ENCODE data around the gene MLC1. TPM values are rescaled to one million over a fixed set of nuclear protein-coding genes. Genes with fewer than 3 reads are reported as not detected.

The MLC1 gene
- total and polyA plus RNA-seq, 2 of the 4 experiments (the other 2 are of a cell fraction), result 0.10 TPM; not detected in 1

DNA sequence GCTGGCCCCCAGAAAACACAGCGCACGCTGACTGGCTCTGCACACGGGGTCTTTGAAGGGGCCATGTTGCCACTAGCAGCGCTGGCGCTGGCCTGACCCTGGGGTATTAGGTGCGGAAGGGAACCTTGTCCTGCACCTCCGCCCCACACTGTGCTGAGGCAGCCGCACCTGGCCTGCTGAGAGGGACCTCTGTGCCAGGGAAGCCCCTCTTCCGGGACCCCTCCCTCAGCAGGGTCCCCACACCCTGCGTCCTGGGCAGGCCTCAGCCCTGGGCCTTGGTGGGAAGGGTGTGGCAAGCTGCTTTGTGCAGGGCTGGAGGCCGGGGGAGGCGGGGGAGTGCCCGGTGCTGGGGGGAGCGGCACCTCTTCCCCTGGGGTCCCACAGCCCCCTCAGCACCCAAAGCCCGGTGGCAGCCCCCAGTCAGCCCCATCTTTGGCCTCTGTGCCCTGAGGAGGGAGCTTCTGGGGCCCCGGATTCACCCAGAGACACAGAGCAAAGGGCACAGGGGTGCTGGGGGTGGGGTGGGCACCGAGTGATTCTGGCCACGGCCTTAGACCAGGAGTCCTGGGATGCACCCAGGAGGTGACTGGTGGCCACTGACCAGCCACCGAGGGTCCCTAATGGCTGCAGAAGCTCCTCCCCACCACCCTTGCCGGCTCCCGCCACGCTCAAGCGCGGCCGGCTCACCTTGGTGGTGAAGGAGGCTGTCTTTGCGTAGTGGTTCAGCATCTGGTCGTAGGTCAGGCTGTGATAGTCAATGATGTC is 38.6 kb downstream of the MLC1 start:
- WGBS, 2 experiments (ENCODE audit: extremely low coverage in 2 of 2, insufficient read length in 1 of 2), result 82% methylated on average over 2 of the region's 27 CpGs; no CpG with 5 or more reads in 1 of the 2 experiments

More for the DNA sequence above, 38.6 kb downstream of the MLC1 start:
- no peak for TF ChIP-seq CHD1 (IDR thresholded peaks at IDR 0.05; ENCODE audit: low read depth, low read length)
- TF ChIP-seq, protein P1, sequence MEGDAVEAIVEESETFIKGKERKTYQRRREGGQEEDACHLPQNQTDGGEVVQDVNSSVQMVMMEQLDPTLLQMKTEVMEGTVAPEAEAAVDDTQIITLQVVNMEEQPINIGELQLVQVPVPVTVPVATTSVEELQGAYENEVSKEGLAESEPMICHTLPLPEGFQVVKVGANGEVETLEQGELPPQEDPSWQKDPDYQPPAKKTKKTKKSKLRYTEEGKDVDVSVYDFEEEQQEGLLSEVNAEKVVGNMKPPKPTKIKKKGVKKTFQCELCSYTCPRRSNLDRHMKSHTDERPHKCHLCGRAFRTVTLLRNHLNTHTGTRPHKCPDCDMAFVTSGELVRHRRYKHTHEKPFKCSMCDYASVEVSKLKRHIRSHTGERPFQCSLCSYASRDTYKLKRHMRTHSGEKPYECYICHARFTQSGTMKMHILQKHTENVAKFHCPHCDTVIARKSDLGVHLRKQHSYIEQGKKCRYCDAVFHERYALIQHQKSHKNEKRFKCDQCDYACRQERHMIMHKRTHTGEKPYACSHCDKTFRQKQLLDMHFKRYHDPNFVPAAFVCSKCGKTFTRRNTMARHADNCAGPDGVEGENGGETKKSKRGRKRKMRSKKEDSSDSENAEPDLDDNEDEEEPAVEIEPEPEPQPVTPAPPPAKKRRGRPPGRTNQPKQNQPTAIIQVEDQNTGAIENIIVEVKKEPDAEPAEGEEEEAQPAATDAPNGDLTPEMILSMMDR (conservative IDR thresholded peaks at IDR 0.05; ENCODE audit: low read depth, low read length), result no peak
- no peak for TF ChIP-seq MXI1 (IDR thresholded peaks at IDR 0.05; ENCODE audit: borderline replicate concordance, low read depth, low read length)
- no peak for TF ChIP-seq RFX5 (IDR thresholded peaks at IDR 0.05; ENCODE audit: low read depth, low read length)
- TF ChIP-seq RCOR1 (IDR thresholded peaks at IDR 0.05; ENCODE audit: insufficient replicate concordance, low read length), result no peak
- TF ChIP-seq, protein P2, sequence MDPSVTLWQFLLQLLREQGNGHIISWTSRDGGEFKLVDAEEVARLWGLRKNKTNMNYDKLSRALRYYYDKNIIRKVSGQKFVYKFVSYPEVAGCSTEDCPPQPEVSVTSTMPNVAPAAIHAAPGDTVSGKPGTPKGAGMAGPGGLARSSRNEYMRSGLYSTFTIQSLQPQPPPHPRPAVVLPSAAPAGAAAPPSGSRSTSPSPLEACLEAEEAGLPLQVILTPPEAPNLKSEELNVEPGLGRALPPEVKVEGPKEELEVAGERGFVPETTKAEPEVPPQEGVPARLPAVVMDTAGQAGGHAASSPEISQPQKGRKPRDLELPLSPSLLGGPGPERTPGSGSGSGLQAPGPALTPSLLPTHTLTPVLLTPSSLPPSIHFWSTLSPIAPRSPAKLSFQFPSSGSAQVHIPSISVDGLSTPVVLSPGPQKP (IDR thresholded peaks at IDR 0.05; ENCODE audit: borderline replicate concordance, low read depth, low read length), result no peak
- TF ChIP-seq FOS (IDR thresholded peaks at IDR 0.05; ENCODE audit: low read depth, low read length), result no peak
- TF ChIP-seq POLR2A (IDR thresholded peaks at IDR 0.05; ENCODE audit: low read depth, low read length), result no peak
- no peak for TF ChIP-seq SMC3 (IDR thresholded peaks at IDR 0.05; ENCODE audit: low read depth, low read length)
- TF ChIP-seq BHLHE40 (IDR thresholded peaks at IDR 0.05; ENCODE audit: low read depth, low read length), result no peak
- TF ChIP-seq MAZ (IDR thresholded peaks at IDR 0.05; ENCODE audit: borderline replicate concordance, low read depth, low read length), result no peak
- TF ChIP-seq NFE2L2 (IDR thresholded peaks at IDR 0.05; ENCODE audit: low read depth, low read length), result no peak
- TF ChIP-seq RAD21 (IDR thresholded peaks at IDR 0.05; ENCODE audit: low read length), result no peak
- no peak for TF ChIP-seq MAFK (IDR thresholded peaks at IDR 0.05; ENCODE audit: low read depth, low read length)
- no peaks in the 10 kb centered on the region for H4K20me1 ChIP-seq (ENCODE audit: insufficient read depth, low read length)
- no peaks in the 10 kb centered on the region for H3K79me1 ChIP-seq (ENCODE audit: low read depth in 1 of 2, low read length in 2 of 2)
- POLR2A ChIA-PET (ENCODE audit: unreplicated experiment), result no interaction called here
- H3K18ac ChIP-seq (ENCODE audit: low read depth, low read length), result no peak overlapping the region
- H3K4me2 ChIP-seq (ENCODE audit: low read depth, low read length), result no peak overlapping the region
- H3K36me3 ChIP-seq (ENCODE audit: control insufficient read depth, insufficient read depth, low read length), result no peaks in the 10 kb centered on the region
- peaks cover 44% of the 10 kb centered on the region for H3K27me3 ChIP-seq (ENCODE audit: control insufficient read depth, insufficient read depth, low read length)
- dilution Hi-C loops (cut with HindIII; ENCODE audit: low sequenced_read_pairs, unreplicated experiment), result no loop called here
- no peaks in the 10 kb centered on the region for H3K4me1 ChIP-seq (ENCODE audit: control insufficient read depth, insufficient read depth, low read length)
- in situ Hi-C loops (cut with MboI; ENCODE audit: low sequenced_read_pairs), result no loop called here
- ATAC-seq (ENCODE audit: low read depth) (no peak), DNase-seq (no peak)
- no peak overlapping the region for H2AK9ac ChIP-seq (replicated peaks; ENCODE audit: low read depth, low read length, poor library complexity)
- no peak overlapping the region for H4K8ac ChIP-seq (ENCODE audit: low read depth in 2 of 2, low read length in 2 of 2)
- no peak overlapping the region for H2BK15ac ChIP-seq (ENCODE audit: low read depth, low read length)
- H3K56ac ChIP-seq (ENCODE audit: extremely low read depth, insufficient read depth, low read length), result no peak overlapping the region
- no peak overlapping the region for H3K9ac ChIP-seq (ENCODE audit: low read depth, low read length)
- H2AK5ac ChIP-seq (ENCODE audit: low read depth, low read length), result no peak overlapping the region
- H2AFZ ChIP-seq (replicated peaks; ENCODE audit: low read length, poor library complexity), result no peak overlapping the region
- no TSS peak for BruUV-seq (replicated peaks)
- H3K4ac ChIP-seq (ENCODE audit: low read depth, low read length), result no peak overlapping the region
- H3K9me1 ChIP-seq (ENCODE audit: insufficient read depth, low read length), result no peaks in the 10 kb centered on the region
- H4K91ac ChIP-seq (ENCODE audit: insufficient read depth, low read depth, low read length), result no peak overlapping the region
- no peak overlapping the region for H3K14ac ChIP-seq (replicated peaks; ENCODE audit: low read depth, low read length)
- no peak overlapping the region for H2BK5ac ChIP-seq (ENCODE audit: low read depth, low read length, poor library complexity, severe bottlenecking)
- intact Hi-C loops (cut with micrococcal nuclease), result no loop called here
- H3K23ac ChIP-seq (ENCODE audit: low read depth, low read length), result no peak overlapping the region
- no peak overlapping the region for H4K5ac ChIP-seq (ENCODE audit: low read depth, low read length)
- peaks cover 6% of the 10 kb centered on the region for H3K9me3 ChIP-seq (ENCODE audit: control insufficient read depth, insufficient read depth, low read length)
- CTCF ChIA-PET, result interaction anchor here (1.0 kb wide), 1 partner anchor 16 kb away, joined by 3 read pairs; no protein-coding TSS in a partner anchor
- H2BK20ac ChIP-seq (ENCODE audit: low read depth, low read length), result no peak overlapping the region
- H2BK120ac ChIP-seq (ENCODE audit: low read depth, low read length), result no peak overlapping the region
- H3K27ac ChIP-seq (ENCODE audit: insufficient read depth, low read length), result no peak overlapping the region
- H3K4me3 ChIP-seq (ENCODE audit: insufficient read depth, low read depth, low read length), result no peak overlapping the region
